Smooth muscle cell (in vitro differentiated cells): ENCODE measurements around the gene FAR2. TPM values are rescaled to one million over a fixed set of nuclear protein-coding genes. Genes with fewer than 3 reads are reported as not detected.

Experiments used
- DNase-seq: peaks from one replicate; lab custom pipeline; 2025; ENCODE audit not compliant: unreplicated experiment; lab: John Stamatoyannopoulos, UW
- H2AFZ ChIP-seq: fragments of 200-600 bp; sonication (generic); 2 replicates; pipeline ENCODE4 v1.6.0; 2016; ENCODE audit warnings: antibody characterized with exemption, low read depth, mild to moderate bottlenecking
- H3F3A ChIP-seq: fragments of 200-600 bp; sonication (generic); 2 replicates; pipeline ENCODE4 v1.6.0; 2017; ENCODE audit warnings: antibody characterized with exemption, low read depth
- H3K27ac ChIP-seq: fragments of 200-600 bp; sonication (generic); 2 replicates; pipeline ENCODE4 v1.5.1; 2016; ENCODE audit warnings: low read depth, mild to moderate bottlenecking
- H3K27me3 ChIP-seq: fragments of 200-600 bp; sonication (generic); 2 replicates; pipeline ENCODE4 v1.6.1; 2016; ENCODE audit warnings: low read depth, mild to moderate bottlenecking
- H3K36me3 ChIP-seq: fragments of 200-600 bp; sonication (generic); 2 replicates; pipeline ENCODE4 v1.5.1; 2016; ENCODE audit warnings: low read depth
- H3K4me1 ChIP-seq: fragments of 200-600 bp; sonication (generic); 2 replicates; pipeline ENCODE4 v1.5.1; 2016; ENCODE audit warnings: low read depth
- H3K4me2 ChIP-seq: fragments of 200-600 bp; sonication (generic); 2 replicates; pipeline ENCODE4 v1.6.0; 2016; ENCODE audit warnings: mild to moderate bottlenecking
- H3K4me3 ChIP-seq: fragments of 200-600 bp; sonication (generic); 2 replicates; pipeline ENCODE4 v1.5.1; 2016; ENCODE audit warnings: mild to moderate bottlenecking
- H3K79me2 ChIP-seq: fragments of 200-600 bp; sonication (generic); 2 replicates; pipeline ENCODE4 v1.6.0; 2016; ENCODE audit warnings: low read depth, mild to moderate bottlenecking
- H3K9ac ChIP-seq: fragments of 200-600 bp; sonication (generic); 2 replicates; pipeline ENCODE4 v1.6.0; 2016; ENCODE audit warnings: low read depth
- H3K9me3 ChIP-seq: fragments of 200-600 bp; sonication (generic); replicated peaks from 2 replicates; pipeline ENCODE4 v1.5.1; 2016; ENCODE audit warnings: low read depth
- H4K20me1 ChIP-seq: fragments of 200-600 bp; sonication (generic); 2 replicates; pipeline ENCODE4 v1.6.0; 2016; ENCODE audit warnings: low read depth
- WGBS: methylation state at CpG from one replicate; pipeline ENCODE4 v1.1.7; 2016; ENCODE audit warnings: low lambda C conversion rate; 5-methylcytosine and 5-hydroxymethylcytosine counted together
- polyA plus RNA-seq: library from polyadenylated mRNA; unstranded; fragments of >200 nt; fragmentation: Nextera tagmentation; extraction: Ambion mirVana; gene quantifications from 2 replicates; pipeline ENCODE4 v1.2.1, GENCODE V29; 2016
- total RNA-seq: library from RNA; depleted of rRNA; stranded (reverse); fragments of >200 nt; gene quantifications from 2 replicates; pipeline ENCODE4 v1.2.3, GENCODE V29; 2014
- TF ChIP-seq, protein P1 (sequence below): fragments of 200-600 bp; sonication (generic); IDR thresholded peaks from 2 replicates; pipeline ENCODE4 v1.5.1; 2017; ENCODE audit warnings: borderline replicate concordance, mild to moderate bottlenecking, antibody characterized with exemption; ENCODE audit not compliant: insufficient read depth, poor library complexity, severe bottlenecking

The FAR2 gene
- total and polyA plus RNA-seq, 2 experiments from 2014 or later, result 1.5 to 8.5 TPM

DNA sequence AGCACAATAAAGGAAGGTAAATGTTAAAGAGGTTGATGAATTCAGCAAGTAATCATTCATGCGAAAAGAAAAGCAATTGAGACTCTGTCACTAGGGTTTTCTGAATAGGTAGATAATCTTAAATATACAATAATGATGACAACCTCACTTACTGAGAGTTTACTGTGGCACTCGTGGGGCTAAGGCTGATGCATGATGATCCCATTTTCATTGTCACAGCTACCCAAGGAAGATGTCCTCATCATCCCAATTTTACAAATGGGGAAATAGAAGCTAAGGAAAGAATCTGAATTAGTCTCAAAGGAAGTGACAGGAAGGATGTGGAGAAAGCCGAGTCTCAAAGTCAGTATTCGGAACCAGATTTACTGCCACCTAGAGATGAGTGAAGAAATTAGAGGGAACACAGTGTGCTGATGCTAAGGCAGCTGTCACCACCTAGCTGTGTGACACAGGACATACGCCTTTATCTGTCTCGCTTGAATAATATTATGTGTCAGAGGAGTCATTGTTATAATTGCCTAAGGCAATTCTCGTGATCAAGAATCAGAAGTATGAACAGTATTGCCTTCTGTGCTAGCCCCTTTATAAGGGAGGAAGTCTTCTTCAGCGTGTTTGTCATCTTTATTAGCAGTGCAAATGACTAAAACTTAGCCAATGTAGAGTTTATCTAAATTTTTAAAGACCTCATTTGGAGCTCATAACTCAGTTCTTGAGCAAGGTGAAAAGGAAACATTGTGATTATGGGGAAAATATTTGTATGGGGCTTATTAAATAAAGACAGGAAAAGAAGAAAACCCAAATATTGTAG lies 168.7 kb downstream of the FAR2 start:
- no peak overlapping the region for H3K4me2 ChIP-seq
- no peak overlapping the region for H3K9ac ChIP-seq
- H3K4me3 ChIP-seq, result no peak overlapping the region
- no peak for DNase-seq
- H4K20me1 ChIP-seq, result no peaks in the 10 kb centered on the region
- 41% methylated on average over 8 of the region's 8 CpGs for WGBS
- H3K79me2 ChIP-seq, result no peaks in the 10 kb centered on the region
- no peak overlapping the region for H2AFZ ChIP-seq
- H3K27me3 ChIP-seq, result no peaks in the 10 kb centered on the region
- no peaks in the 10 kb centered on the region for H3K9me3 ChIP-seq
- no peak overlapping the region for H3K27ac ChIP-seq
- TF ChIP-seq, protein P1, sequence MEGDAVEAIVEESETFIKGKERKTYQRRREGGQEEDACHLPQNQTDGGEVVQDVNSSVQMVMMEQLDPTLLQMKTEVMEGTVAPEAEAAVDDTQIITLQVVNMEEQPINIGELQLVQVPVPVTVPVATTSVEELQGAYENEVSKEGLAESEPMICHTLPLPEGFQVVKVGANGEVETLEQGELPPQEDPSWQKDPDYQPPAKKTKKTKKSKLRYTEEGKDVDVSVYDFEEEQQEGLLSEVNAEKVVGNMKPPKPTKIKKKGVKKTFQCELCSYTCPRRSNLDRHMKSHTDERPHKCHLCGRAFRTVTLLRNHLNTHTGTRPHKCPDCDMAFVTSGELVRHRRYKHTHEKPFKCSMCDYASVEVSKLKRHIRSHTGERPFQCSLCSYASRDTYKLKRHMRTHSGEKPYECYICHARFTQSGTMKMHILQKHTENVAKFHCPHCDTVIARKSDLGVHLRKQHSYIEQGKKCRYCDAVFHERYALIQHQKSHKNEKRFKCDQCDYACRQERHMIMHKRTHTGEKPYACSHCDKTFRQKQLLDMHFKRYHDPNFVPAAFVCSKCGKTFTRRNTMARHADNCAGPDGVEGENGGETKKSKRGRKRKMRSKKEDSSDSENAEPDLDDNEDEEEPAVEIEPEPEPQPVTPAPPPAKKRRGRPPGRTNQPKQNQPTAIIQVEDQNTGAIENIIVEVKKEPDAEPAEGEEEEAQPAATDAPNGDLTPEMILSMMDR, result peak; percentile 29
- peaks cover 10% of the 10 kb centered on the region for H3K4me1 ChIP-seq
- H3K36me3 ChIP-seq, result no peaks in the 10 kb centered on the region
- H3F3A ChIP-seq, result no peaks in the 10 kb centered on the region

DNA sequence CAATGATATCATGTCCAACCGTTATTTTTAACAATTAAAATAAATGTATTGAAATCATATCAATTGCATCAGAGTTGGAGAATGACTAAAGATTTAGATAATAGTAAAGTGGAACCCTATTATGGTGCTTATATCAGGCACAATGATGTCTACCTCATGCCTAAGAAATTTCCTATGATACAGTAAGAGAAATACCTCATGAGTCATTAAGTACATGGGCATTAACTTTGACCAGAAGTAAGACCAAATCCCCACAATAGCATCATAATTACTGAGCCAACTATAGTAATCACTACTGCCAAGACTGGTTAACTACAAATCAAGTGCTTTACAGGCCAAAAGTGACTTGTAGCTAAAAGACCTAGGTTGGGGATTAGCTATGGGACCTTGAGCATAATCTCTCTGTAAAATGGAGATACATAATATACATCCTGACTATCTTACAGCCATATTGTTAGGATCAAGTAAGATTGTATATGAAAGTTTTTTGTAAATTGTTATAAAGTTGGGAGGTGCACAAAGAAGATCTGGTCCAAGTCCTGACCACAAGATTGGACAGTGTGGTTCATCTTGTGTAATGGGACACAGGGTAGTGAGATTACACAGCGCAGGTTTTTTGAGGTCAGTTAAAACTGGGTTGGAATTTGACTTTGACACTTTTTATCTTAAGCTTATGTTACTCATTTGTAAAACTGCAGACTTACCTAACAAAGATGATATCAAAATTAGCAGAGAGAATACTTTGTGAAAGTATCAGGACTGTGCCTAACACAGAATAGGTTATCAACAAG lies 171.4 kb downstream of the FAR2 start:
- Histone ChIP-seq H3K9me3 (no peaks in the 10 kb centered on the region), H3K27ac (peak overlapping the region; percentile 65), H2AFZ (no peak overlapping the region), H3K4me3 (no peak overlapping the region), H4K20me1 (no peaks in the 10 kb centered on the region), H3K4me2 (no peak overlapping the region), H3K9ac (no peak overlapping the region), H3K79me2 (no peaks in the 10 kb centered on the region), H3K27me3 (no peaks in the 10 kb centered on the region), H3K4me1 (peaks cover 10% of the 10 kb centered on the region), H3K36me3 (no peaks in the 10 kb centered on the region), H3F3A (no peaks in the 10 kb centered on the region)
- 84% methylated on average over 2 of the region's 2 CpGs for WGBS
- TF ChIP-seq, protein P1, result no peak
- no peak for DNase-seq

DNA sequence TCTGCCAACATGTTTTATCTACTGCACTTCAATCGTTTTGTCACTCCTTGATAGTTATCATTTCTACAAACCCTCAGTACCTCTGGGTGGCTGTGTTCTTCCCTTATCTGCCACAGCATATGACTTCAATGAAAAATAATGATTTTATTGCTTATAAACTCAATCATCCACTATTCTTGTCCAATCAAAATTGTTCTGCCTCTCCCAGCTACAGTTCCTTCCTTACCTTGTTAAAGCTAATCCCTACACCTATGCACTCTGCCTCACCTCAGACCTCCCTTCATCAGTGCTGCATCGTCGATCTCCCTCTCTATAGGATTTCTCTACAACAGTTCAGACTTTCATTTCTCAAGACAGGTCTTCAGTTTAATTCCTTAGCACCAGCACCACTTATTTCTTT lies 173.1 kb downstream of the FAR2 start:
- Histone ChIP-seq H3K4me3 (no peak overlapping the region), H3K27me3 (no peaks in the 10 kb centered on the region), H3K27ac (no peak overlapping the region), H3K9ac (no peak overlapping the region), H3K36me3 (no peaks in the 10 kb centered on the region), H3F3A (no peaks in the 10 kb centered on the region), H3K79me2 (no peaks in the 10 kb centered on the region), H3K4me2 (no peak overlapping the region), H2AFZ (no peak overlapping the region), H3K4me1 (peaks cover 2% of the 10 kb centered on the region), H3K9me3 (no peaks in the 10 kb centered on the region), H4K20me1 (no peaks in the 10 kb centered on the region)
- TF ChIP-seq, protein P1, result no peak
- no peak for DNase-seq
- WGBS, result 96% methylated on average over 3 of the region's 3 CpGs
